Activated T-cell treated with anti-CD3 and anti-CD28 coated beads for 48 hours (primary cell): ENCODE measurements around the gene ST6GAL1.
"Not testable (repeated sequence)": the region's sequence is repeated elsewhere in the genome, so short reads cannot be mapped to it uniquely, and the experiment has no call there.

ENCODE experiments used
- DNase-seq: peaks from one replicate; pipeline ENCODE4 v3.0.0-alpha.2; 2020; ENCODE audit warnings: low read depth

Gene ST6GAL1

DNA sequence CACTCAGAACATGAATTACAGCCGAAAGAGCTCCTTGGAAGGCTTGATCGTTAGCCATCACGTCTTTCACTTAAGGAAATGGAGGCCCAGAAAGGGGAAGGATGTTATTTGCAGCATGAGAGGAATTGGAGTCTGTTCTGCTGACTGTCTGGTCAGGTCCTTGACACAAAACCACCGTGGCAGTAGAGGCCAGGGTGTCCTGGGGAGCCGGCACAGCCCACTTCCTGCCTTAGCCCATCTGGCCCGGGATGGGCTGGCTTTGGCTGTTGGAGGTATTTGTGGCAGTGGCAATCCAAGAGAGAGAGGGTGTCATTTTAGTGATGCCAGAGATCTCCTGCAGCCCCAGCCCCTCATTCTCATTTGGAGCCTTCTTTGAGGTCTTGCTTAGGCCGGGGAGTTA, 37.4 kb downstream of the ST6GAL1 start:
- DNase-seq = no peak

GRCh38 chr3:186969607-186970006, 39.3 kb downstream of the ST6GAL1 start:
- DNase-seq = no peak

- DNase-seq = not testable (repeated sequence)
These were observed 40.8 kb downstream of the ST6GAL1 start for GRCh38 chr3:186971106-186971505.

- no peak for DNase-seq
These were observed 41.3 kb downstream of the ST6GAL1 start for GRCh38 chr3:186971578-186971977.

GRCh38 chr3:186973702-186974101, 43.4 kb downstream of the ST6GAL1 start:
- DNase-seq = no peak

GRCh38 chr3:186974824-186975313, 44.5 kb downstream of the ST6GAL1 start:
- no peak for DNase-seq

GRCh38 chr3:186975726-186976125, 45.4 kb downstream of the ST6GAL1 start:
- DNase-seq = no peak

DNA sequence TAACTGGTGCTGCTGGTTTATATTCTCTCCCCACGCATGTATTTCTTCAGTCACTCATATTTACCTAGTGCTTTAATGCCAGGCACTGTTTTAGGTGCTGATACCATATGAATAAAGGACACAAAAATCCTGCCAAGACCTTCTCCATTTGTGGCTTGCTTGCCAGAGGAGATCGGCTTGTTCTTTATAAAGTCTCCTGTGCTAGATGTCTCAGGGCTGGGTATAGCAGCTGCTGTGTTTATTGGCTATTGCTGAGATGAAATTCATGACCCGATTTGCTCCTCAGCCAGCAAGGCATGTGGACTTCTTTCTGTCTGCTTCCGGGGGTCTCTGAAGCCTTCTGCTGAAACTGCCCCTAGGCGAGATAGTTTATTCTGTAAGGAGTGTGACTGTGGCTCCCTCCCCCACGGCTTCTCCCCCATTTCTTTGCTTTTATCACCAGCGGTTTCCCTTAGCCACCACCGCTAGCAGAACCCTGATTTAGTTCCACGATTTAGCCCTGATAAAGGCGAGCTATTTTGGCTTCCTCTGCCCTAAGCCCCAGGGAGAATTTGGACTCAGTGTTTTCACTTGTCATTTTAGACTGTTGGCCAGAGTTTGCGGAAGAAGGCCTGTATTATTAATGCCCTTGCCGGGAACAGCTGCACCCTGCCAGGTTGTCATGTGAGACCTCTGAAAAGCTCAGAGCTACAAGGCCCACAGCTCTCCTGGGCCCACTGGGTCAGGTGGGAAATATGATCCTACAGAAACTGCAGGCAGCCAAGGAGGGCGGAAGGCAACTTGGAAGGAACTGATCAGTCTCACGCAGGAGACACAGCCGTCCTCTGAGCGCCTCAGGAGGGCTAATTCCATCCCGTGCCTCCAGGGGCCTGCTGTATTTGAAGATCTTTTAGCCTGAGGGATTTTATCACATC, 46.8 kb downstream of the ST6GAL1 start:
- no peak for DNase-seq

- no peak for DNase-seq
These were observed 48.4 kb downstream of the ST6GAL1 start for GRCh38 chr3:186978712-186979111.

- no peak for DNase-seq
These were observed 49.5 kb downstream of the ST6GAL1 start for GRCh38 chr3:186979852-186980251.

DNA sequence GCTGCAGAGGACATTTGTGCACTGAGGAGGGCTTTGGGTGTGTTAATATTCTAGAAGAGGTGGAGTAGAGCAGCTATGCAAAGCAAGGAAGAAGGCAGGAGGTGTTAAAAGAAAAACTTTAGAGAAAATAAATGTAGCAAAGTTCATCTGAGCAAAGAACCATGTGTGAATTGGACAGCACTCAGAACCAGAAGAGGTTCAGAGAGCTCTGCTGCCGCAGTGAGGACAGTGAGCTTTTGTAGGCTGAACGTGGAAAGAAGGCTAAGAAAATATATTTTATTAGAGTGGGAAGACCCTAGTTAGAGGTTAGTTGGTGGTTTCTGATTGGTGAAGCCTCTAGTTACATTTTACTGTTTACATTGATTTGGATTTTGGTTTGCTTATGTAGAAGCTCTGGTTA, 50.7 kb downstream of the ST6GAL1 start:
- DNase-seq = no peak

GRCh38 chr3:186983659-186984058, 53.3 kb downstream of the ST6GAL1 start:
- DNase-seq = no peak

DNA sequence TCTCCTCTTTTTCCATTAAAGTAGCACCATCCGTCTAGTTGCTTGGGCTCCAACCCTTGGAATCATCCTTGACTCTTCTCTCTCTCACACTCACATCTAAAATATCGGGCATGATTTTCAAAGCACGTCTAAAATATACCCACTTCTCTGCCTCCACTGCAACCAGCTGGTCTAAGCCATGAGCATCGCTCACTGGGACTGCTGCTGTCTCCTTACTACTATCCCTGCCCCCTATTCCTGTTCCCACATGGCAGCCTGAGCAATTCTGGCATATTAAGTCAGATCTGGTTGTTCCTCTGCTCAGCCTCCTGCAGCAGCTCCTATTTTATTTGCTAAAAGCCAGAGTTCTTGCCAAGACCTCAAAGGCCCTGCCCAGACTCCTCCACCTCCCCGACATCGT, 53.7 kb downstream of the ST6GAL1 start:
- no peak for DNase-seq

- no peak for DNase-seq
These were observed 55.5 kb downstream of the ST6GAL1 start for GRCh38 chr3:186985661-186986364.

- no peak for DNase-seq
These were observed 56.1 kb downstream of the ST6GAL1 start for GRCh38 chr3:186986406-186986805.

DNA sequence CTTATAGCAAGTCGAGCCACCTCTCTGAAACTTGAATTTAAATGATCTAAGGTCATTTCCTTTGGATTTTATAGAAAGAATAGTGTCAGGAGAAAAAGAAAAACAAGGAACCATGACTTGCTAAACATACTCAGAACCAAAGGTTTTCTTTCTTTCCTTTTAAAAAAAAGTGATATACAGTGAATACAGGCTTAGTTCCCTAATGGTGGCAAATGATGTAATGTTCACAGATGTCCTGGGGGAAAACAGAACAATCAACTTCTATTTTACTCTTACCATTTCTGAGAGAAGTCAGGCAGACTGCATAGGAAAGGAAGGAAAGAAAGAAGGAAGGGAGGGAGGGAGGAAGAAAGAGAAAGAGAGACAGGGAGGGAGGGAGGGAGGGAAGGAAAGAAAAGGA, 56.5 kb downstream of the ST6GAL1 start:
- no peak for DNase-seq

GRCh38 chr3:186988806-186989205, 58.5 kb downstream of the ST6GAL1 start:
- DNase-seq = no peak

GRCh38 chr3:186989429-186989828, 59.1 kb downstream of the ST6GAL1 start:
- DNase-seq = no peak

GRCh38 chr3:186990277-186990676, 60.0 kb downstream of the ST6GAL1 start:
- DNase-seq = no peak

- DNase-seq = no peak
These were observed 60.6 kb downstream of the ST6GAL1 start for GRCh38 chr3:186990878-186991308.

DNA sequence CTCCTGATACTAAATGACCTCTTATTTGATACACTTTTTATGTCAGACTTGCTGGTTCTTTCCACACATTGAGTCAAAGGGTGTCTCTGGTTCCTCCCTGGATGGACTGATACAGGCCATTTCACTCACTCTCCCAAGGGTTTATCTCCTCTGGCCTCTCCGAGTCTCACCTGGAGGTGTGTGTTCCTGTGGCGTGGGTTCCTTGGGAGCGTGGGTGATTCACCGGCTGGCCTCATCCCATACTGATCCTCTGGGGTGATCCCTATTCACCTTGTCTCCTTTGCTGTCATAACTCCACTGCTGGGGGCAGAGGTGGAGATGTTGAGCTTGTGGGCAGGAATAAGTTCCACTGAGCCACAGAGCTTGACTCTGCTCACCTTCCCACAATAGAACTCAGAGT, 61.1 kb downstream of the ST6GAL1 start:
- no peak for DNase-seq

- not testable (repeated sequence) for DNase-seq
These were observed 61.8 kb downstream of the ST6GAL1 start for GRCh38 chr3:186992096-186992495.

DNA sequence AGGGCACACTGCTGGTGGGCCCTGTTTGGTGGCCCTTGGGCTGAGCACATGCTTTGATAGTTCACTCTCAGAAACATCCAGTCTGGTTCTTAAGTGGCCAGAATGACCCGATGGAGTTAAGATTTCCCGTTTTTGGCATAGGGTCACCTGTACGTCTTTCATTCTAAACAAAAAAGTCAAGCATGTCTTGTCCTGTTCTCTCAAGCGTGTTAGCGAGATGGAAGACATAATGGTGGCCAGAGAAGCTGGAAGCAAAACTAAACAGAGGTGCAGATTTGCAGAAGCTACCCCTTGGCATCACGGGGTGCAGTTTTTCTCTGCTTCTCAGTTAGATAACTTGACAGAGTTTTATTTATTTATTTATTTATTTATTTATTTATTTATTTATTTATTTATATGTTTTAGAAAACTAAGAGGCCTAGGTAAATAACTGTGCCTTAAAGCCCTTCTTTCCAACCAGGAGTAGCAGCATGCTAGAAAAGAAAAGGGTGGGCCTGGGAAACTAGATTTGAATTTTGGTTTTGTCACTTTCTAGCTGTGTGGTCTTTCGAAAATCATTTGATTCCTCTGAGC, 63.0 kb downstream of the ST6GAL1 start:
- no peak for DNase-seq
